IPS-NIHi7 (cell line): ENCODE results near the gene PKP2.
A peak's percentile ranks its signal among the peaks of the same experiment; 100 is the strongest.

Experiments used
- DNase-seq: peaks from one replicate; pipeline ENCODE4 v3.0.0; 2012; ENCODE audit warnings: mixed read lengths; ENCODE audit errors: extremely low spot score

Gene PKP2

DNA sequence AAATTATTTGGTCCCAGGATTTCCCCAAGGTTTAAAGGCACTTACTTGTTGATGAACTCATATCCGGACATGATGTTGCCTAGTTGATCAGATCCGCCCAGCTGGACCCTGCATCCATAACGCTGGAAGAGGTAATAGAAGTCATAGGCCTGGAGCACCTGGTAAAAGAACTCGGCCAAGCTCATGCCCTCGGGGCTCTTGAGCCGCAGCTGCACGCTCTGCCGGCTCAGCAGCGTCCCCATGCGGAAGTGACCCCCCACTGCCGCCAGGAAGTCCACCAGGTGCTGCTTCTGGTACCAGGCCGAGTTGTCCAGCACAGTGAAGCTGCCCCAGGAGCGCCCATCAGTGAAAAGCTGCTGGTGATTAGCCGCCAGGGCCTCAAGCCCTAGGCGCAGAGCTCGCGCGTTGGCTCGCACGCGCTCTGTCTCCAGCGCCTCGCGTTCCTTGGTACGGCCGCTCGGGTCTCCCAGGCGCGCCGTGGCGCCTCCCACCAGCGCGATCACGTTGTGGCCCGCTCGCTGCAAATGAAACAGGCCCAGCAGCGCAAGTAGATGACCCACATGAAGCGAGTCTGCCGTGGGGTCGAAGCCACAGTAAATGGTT lies 141.4 kb downstream of the PKP2 start:
- DNase-seq = peak; percentile 83

DNA sequence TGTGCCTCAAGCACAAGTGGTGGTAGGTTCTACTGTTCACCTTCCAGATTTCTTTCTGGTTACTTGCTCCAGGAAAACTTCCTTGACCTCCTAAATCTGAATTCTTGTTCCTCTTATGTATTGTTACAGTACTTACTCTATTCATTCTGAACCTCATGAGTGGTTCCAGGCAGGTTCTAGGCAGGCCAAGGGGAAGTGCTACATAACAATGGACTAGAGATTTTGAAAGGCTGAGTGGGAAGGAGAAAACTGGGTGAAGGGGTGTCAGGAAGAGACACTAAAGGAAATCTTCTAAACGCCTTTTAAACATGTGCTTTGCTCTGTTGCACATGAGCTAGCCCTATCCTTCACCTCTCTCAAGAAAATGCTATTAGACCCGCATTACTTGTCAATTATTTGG lies 142.5 kb downstream of the PKP2 start:
- DNase-seq = no peak

DNA sequence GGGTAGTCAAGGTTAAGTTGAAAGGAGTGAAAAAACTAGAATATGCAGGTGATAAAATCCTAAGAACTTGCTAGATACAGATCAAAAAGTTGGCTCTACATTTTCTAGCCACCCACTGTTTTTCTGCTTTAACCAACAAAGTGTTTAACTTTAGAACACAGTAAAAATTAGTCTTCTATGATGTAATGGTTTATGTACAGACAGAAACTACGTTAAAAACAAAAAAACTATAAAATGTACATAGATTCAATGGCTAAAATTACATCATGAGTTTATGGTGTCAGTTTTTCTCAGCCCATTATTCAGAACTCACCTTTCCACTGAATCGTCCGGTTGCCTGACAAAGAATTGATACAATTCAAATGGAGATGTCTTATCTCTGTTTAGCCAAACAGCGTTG lies 143.0 kb downstream of the PKP2 start:
- DNase-seq = no peak

DNA sequence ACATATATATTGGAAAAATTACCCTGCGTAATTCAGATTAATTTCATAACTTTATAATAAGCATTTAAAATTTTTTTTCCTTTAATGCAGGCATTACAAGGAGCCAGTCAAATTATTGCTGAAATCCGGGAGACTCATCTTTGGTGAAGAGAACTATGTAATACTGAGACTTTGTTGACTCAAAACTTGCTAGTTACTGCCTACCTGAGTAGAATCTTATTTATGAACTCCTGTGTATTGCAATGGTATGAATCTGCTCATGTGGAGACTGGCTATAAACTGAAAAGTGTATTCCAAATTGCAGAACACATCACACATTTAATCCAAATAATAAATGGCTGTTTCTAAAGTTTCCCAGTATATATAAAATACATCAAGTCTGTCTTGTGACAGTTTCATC lies 153.3 kb downstream of the PKP2 start:
- DNase-seq = no peak

DNA sequence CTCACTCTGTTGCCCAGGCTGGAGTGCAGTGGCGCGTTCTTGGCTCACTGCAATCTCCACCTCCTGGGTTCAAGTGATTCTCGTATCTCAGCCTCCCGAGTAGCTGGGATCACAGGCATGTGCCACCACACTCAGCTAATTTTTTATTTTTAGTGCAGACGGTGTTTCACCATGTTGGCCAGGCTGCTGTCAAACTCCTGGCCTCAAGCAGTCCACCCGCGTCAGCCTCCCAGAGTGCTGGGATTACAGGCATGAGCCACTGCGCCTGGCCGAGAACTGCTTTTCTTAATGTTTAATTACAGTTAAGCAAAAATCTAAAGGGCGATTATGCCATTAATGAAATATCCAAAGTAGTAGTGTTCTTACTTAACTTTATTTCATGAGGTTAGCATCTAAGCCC lies 154.4 kb downstream of the PKP2 start:
- DNase-seq = no peak
